Endothelial cell (in vitro differentiated cells): Measurements from ENCODE around the gene AHRR. TPM values are rescaled to one million over a fixed set of nuclear protein-coding genes. Genes with fewer than 3 reads are reported as not detected.

ENCODE experiments used
- DNase-seq: peaks from one replicate; pipeline ENCODE4 v3.0.0; 2021; ENCODE audit warnings: low spot score
- H3K27ac Mint-ChIP-seq: one replicate; pipeline ENCODE4 v1.8.0; 2021; ENCODE audit warnings: mixed read lengths, inconsistent platforms; ENCODE audit not compliant: unreplicated experiment
- H3K27me3 Mint-ChIP-seq: one replicate; pipeline ENCODE4 v1.8.0; 2021; ENCODE audit warnings: mild to moderate bottlenecking, moderate library complexity, mixed read lengths, inconsistent platforms; ENCODE audit not compliant: unreplicated experiment
- H3K36me3 Mint-ChIP-seq: one replicate; pipeline ENCODE4 v1.8.0; 2021; ENCODE audit warnings: mild to moderate bottlenecking, low read depth, mixed read lengths, inconsistent platforms; ENCODE audit not compliant: unreplicated experiment
- H3K4me1 Mint-ChIP-seq: one replicate; pipeline ENCODE4 v1.8.0; 2021; ENCODE audit warnings: mild to moderate bottlenecking, mixed read lengths, inconsistent platforms; ENCODE audit not compliant: unreplicated experiment
- H3K4me3 Mint-ChIP-seq: one replicate; pipeline ENCODE4 v1.8.0; 2021; ENCODE audit warnings: mild to moderate bottlenecking, mixed read lengths, inconsistent platforms; ENCODE audit not compliant: unreplicated experiment
- H3K9me3 Mint-ChIP-seq: one replicate; pipeline ENCODE4 v1.8.0; 2021; ENCODE audit warnings: mixed read lengths, inconsistent platforms; ENCODE audit not compliant: unreplicated experiment
- total RNA-seq: library from RNA; stranded (reverse); fragmentation: NEBNext Ultra II Directional; extraction: Animal tissue kit (Norgen Biotek cat#: 25700); gene quantifications from one replicate; pipeline ENCODE4 v1.2.1, GENCODE V29; 2021; ENCODE audit not compliant: unreplicated experiment
- TF ChIP-seq, protein P1 (sequence below): fragments of 200-600 bp; sonication (generic); IDR thresholded peaks from one replicate; pipeline ENCODE4 v1.5.0; 2021; ENCODE audit warnings: antibody characterized with exemption; ENCODE audit not compliant: unreplicated experiment

AHRR gene
- total RNA-seq, 1 donor from 2014 or later = 8.7 TPM

DNA sequence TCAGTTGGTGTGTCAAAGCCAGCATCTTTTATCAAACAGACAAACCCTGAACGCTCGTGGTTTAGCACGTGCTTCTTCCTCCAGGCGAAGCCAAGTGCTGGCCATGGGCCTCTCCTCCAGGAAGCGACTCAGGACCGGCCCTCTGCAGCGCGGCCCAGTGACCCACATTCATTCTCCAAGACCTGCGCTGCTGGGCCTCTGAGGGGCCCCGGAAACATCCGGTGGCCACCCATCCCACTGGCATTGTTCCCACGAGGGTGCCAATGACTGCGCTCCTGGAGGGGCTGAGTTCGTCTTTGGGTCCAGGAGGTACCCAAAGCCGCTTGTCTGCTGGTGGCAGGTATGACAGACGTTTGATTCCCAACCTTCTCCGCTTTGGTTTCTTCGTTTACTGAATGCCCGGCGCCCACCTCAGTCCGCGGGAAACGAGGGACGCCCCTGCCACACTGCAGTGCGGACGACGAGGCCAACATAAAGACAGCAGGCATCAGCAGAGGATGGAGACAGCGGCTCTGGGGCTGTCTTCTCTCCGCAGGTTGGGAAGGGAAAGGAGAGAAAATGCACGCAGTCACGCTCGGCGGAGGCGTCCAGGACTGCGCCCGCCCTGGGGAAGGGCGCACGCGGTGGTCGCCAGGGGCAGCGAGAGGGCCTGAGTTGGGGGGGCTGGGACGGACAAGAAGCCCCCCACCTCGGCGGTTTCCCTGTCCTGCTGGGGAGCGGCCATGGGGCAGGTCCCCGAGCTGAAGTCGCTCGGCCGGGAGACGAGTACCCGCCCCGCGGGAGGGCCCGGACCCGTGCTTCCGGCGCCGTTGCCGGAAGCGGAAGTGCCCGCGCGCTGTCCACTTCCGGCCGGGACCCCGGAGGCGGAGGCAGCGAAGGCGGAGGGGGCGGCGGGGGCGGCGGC, 121.1 kb downstream of the AHRR start, which contains the start of gene EXOC3:
Gene EXOC3, plus strand, starts transcription at position 842 of the 904 bp plus-strand sequence. CDS start 3,030 bp downstream, outside the sequence.
- Mint-ChIP-seq H3K4me1 (peaks cover 19% of the 10 kb centered on the region), H3K27me3 (peaks cover 8% of the 10 kb centered on the region), H3K9me3 (no peaks in the 10 kb centered on the region), H3K4me3 (peak within 1 kb of the TSS; percentile 94), H3K27ac (peak within 1 kb of the TSS; percentile 74), H3K36me3 (peaks cover 14% of the 10 kb centered on the region)
- peak; percentile 59 for DNase-seq
- TF ChIP-seq, protein P1, sequence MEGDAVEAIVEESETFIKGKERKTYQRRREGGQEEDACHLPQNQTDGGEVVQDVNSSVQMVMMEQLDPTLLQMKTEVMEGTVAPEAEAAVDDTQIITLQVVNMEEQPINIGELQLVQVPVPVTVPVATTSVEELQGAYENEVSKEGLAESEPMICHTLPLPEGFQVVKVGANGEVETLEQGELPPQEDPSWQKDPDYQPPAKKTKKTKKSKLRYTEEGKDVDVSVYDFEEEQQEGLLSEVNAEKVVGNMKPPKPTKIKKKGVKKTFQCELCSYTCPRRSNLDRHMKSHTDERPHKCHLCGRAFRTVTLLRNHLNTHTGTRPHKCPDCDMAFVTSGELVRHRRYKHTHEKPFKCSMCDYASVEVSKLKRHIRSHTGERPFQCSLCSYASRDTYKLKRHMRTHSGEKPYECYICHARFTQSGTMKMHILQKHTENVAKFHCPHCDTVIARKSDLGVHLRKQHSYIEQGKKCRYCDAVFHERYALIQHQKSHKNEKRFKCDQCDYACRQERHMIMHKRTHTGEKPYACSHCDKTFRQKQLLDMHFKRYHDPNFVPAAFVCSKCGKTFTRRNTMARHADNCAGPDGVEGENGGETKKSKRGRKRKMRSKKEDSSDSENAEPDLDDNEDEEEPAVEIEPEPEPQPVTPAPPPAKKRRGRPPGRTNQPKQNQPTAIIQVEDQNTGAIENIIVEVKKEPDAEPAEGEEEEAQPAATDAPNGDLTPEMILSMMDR = no peak

DNA sequence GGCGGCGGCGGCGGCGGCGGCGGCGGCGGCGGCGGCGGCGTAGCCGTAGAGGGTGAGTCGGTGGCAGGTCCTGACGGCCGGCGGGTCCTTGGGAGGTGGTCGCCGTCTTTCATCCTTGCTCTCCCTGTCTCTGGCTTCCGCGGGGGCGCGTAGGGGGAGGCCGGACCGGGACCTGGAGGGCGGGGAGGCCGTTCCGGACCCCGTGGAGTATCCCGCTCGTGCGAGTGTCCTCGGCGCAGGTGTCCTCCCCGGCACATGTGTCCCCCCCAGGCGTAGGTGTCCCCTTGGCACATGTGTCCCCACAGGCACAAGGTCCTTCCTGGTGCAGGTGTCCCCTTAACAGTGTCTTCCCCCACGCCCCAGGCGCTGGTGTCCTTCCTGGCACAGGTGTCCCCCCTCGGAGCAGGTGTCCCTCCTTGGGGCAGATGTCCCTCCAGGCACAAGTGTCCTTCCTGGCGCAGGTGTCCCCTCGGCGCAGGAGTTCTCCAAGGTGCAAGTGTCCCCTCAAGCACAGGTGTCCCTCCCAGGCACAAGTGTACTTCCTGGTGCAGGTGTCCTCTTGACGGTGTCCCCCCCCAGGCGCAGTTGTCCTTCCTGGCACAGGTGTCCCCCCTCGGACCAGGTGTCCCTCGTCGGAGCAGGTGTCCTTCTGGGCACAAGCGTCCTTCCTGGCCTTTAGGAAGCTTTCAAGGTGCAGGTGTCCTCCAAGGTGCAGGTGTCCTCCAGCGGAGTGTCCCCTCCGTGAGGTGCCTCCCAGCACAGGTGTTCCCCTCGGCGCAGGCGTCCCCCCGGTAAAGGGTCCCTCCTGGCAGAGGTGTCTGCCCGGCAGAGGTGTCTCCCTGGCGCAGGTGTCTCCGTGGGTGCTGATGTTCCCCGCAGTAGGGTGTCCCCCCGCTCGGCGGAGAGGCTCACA, 122.0 kb downstream of the AHRR start:
- TF ChIP-seq, protein P1 = no peak
- H3K4me3 Mint-ChIP-seq = peak overlapping the region; percentile 88
- peaks cover 9% of the 10 kb centered on the region for H3K27me3 Mint-ChIP-seq
- no peak overlapping the region for H3K27ac Mint-ChIP-seq
- no peak for DNase-seq
- peaks cover 22% of the 10 kb centered on the region for H3K4me1 Mint-ChIP-seq
- peaks cover 22% of the 10 kb centered on the region for H3K36me3 Mint-ChIP-seq
- no peaks in the 10 kb centered on the region for H3K9me3 Mint-ChIP-seq

DNA sequence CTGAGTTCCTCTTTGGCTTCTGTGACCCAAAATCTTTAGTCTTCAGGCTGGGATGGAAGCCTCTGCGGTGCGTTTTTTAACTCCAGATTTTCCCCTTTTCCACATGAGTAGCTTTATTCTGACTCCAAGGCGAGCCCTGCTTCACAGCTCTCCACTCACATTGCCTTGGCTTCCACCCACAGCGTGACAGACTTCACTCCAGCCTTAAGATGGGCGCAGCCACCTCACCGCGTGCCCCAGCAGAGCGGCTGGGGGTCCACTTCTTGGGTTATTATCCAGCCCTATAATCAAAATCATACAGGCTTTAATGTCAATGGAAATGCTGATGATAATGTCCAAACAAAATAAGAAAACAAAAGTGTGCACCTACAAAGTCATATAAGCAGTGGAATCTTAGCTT, 122.7 kb downstream of the AHRR start:
- H3K27ac Mint-ChIP-seq = peak overlapping the region; percentile 72
- peaks cover 29% of the 10 kb centered on the region for H3K36me3 Mint-ChIP-seq
- H3K4me1 Mint-ChIP-seq = peaks cover 26% of the 10 kb centered on the region
- peak overlapping the region; percentile 90 for H3K4me3 Mint-ChIP-seq
- peaks cover 9% of the 10 kb centered on the region for H3K27me3 Mint-ChIP-seq
- TF ChIP-seq, protein P1 = no peak
- H3K9me3 Mint-ChIP-seq = no peaks in the 10 kb centered on the region
- no peak for DNase-seq

DNA sequence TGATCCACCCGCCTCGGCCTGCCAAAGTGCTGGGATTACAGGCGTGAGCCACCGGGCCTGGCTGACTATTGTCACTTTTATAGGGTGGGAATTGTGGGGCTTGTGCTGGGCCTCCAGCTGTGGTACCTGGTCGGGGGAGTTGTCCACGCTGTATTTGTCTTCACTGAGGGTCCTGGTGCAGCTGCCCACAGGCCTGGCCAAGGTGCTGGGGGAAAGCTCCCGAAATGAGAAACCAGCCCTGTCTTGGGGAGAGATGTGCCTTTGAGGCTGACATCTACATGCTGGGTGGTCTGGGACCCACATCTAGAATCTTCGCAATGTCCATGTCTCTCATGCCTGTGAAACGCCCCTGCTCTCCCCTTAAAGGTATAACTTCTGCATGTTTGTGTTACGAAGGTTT, 124.1 kb downstream of the AHRR start:
- H3K36me3 Mint-ChIP-seq = peaks cover 40% of the 10 kb centered on the region
- DNase-seq = no peak
- peaks cover 26% of the 10 kb centered on the region for H3K4me1 Mint-ChIP-seq
- H3K9me3 Mint-ChIP-seq = no peaks in the 10 kb centered on the region
- H3K4me3 Mint-ChIP-seq = no peak overlapping the region
- no peak overlapping the region for H3K27ac Mint-ChIP-seq
- TF ChIP-seq, protein P1 = no peak
- peaks cover 6% of the 10 kb centered on the region for H3K27me3 Mint-ChIP-seq
